IPS-15b (cell line): ENCODE measurements around the gene LEMD2.

Experiments used
- H3K27me3 ChIP-seq: one replicate; pipeline ENCODE4 v1.6.1; 2013; ENCODE audit warnings: low read length; ENCODE audit not compliant: control insufficient read depth, insufficient read depth
- H3K36me3 ChIP-seq: one replicate; pipeline ENCODE4 v1.6.1; 2013; ENCODE audit warnings: low read length; ENCODE audit not compliant: control insufficient read depth, insufficient read depth
- H3K4me1 ChIP-seq: one replicate; pipeline ENCODE4 v1.6.1; 2013; ENCODE audit warnings: mild to moderate bottlenecking, low read length; ENCODE audit not compliant: control insufficient read depth, insufficient read depth
- H3K4me3 ChIP-seq: one replicate; pipeline ENCODE4 v1.5.1; 2013; ENCODE audit warnings: low read depth, low read length
- H3K9ac ChIP-seq: one replicate; pipeline ENCODE4 v1.6.1; 2013; ENCODE audit warnings: low read depth, mild to moderate bottlenecking, low read length
- H3K9me3 ChIP-seq: one replicate; pipeline ENCODE4 v1.6.1; 2013; ENCODE audit warnings: mild to moderate bottlenecking, low read length; ENCODE audit not compliant: control insufficient read depth, insufficient read depth

The LEMD2 gene

DNA sequence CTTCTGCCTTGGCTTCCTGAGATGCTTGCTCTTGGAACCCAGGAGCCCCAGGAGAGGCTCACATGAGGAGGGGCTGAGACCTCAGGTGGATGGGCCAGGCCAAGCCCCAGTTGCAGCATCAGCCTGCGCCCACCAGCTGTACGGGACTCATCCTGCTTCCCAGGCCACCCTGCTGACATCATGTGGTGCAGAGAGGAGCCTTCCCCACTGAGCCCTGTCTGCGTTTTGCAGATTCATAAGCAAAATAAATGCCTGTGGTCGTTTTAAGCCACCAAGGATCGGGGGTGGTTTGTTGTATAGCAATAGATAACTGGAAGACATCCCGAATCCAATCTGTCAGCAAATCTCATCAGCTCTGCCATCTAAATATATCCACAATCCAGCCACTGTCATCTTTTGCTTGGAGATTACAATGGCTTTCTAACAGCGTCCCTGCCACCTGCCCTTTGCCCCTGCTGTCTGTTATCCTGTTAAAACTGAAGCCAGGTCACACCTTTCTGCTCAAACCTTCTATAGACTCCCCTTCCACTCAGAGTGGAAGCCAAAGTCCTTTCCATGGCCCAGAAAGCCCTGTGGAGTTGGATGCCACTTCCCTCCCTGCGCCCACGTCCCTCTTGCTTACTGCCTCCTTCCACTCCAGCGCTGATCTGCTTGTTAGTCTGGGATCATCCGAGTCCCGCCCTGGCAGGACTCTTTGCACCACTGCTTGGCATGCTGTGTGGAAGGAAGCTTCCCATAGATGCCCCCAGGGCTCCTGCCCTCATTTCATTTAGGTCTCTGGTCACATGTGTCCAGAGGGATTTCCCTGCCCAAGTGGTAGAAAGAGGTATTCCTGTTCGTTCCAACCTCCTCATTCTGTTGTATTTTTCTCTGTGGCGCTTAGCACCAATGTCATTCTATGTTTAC lies 38.9 kb upstream of the LEMD2 start:
- Histone ChIP-seq H3K4me3 (no peak overlapping the region), H3K9me3 (no peaks in the 10 kb centered on the region), H3K36me3 (no peaks in the 10 kb centered on the region), H3K4me1 (peaks cover 12% of the 10 kb centered on the region), H3K27me3 (no peaks in the 10 kb centered on the region), H3K9ac (no peak overlapping the region)

DNA sequence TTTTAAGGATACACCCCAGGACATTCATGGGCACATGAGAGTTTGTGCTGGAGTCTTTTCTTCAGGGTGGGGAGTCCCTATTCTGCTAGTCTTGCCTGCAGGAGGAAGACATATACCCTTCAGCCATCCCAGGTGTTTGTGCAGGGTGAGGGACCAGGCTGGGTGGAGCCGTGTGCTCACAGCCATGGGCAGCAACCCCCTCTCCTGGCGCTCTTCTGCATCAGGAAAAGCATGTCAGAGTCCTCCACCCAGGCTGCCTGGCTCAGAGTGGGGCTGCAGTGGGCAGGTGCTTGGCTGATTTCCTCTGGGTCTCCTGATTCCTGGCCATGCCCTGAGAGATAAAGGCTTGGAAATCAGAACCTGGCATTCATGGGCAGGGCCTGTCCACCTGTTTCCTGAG lies 37.6 kb upstream of the LEMD2 start:
- Histone ChIP-seq H3K4me1 (peaks cover 12% of the 10 kb centered on the region), H3K36me3 (no peaks in the 10 kb centered on the region), H3K9ac (no peak overlapping the region), H3K9me3 (no peaks in the 10 kb centered on the region), H3K27me3 (peaks cover 2% of the 10 kb centered on the region), H3K4me3 (no peak overlapping the region)

DNA sequence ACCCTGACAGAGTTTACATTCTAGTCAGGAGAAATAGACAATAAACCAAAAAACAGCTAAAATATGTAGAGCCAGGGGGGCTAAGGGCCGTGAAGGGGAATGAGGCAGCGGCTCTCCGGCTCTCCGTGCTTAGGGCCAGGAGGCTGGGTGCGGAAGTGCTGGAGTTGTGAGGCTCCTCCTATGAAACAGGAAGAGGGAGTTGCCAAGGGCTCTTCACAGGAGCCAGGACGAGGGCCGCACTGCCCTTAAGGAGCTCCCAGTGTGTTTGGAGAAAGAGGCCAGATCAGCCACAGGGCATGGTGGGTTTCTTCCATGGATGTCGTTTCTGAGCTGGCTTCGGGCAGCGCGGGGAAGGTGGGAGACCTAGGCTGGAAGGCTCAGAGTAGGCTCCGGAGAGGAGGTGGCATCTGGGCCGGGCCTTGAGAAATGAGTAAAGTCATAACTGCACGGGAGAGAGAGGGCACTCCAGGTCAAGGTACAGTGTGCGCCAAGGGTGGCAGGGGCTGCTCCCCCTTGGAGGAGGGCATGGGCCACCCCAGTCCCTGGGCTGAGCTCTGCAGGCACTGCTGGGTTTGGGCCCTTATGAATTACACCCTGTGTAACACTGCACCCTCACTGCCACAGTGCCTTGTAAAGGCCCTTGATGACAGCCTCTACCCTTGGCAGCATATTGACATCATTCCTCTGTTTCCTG lies 35.7 kb upstream of the LEMD2 start:
- H3K4me3 ChIP-seq = no peak overlapping the region
- no peaks in the 10 kb centered on the region for H3K9me3 ChIP-seq
- H3K27me3 ChIP-seq = peaks cover 2% of the 10 kb centered on the region

DNA sequence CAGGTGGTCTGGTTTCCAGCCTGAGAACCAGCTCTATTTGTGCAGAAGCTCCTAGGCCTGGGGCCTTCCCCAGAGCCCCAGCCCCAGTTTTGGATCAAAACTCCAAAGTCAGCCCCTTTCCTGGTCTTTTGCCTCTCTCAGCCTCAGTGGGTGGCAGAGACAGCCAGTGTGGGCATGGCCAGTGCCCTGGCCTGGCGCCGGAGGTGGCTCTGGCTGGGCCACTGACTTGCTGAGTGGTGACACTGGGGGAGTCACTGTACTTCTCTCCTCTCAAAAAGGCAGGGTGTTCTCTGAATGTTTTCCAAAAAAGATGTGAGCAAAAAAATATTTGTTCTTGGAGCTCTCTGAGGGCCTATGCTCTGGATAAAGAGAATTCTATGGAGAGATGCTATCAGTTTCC lies 34.9 kb upstream of the LEMD2 start:
- Histone ChIP-seq H3K9me3 (no peaks in the 10 kb centered on the region), H3K4me1 (peaks cover 8% of the 10 kb centered on the region), H3K4me3 (no peak overlapping the region), H3K36me3 (no peaks in the 10 kb centered on the region), H3K9ac (no peak overlapping the region), H3K27me3 (peaks cover 2% of the 10 kb centered on the region)

More for the DNA sequence above, 35.7 kb upstream of the LEMD2 start:
- H3K9ac ChIP-seq = no peak overlapping the region
- peaks cover 10% of the 10 kb centered on the region for H3K4me1 ChIP-seq
- H3K36me3 ChIP-seq = no peaks in the 10 kb centered on the region

DNA sequence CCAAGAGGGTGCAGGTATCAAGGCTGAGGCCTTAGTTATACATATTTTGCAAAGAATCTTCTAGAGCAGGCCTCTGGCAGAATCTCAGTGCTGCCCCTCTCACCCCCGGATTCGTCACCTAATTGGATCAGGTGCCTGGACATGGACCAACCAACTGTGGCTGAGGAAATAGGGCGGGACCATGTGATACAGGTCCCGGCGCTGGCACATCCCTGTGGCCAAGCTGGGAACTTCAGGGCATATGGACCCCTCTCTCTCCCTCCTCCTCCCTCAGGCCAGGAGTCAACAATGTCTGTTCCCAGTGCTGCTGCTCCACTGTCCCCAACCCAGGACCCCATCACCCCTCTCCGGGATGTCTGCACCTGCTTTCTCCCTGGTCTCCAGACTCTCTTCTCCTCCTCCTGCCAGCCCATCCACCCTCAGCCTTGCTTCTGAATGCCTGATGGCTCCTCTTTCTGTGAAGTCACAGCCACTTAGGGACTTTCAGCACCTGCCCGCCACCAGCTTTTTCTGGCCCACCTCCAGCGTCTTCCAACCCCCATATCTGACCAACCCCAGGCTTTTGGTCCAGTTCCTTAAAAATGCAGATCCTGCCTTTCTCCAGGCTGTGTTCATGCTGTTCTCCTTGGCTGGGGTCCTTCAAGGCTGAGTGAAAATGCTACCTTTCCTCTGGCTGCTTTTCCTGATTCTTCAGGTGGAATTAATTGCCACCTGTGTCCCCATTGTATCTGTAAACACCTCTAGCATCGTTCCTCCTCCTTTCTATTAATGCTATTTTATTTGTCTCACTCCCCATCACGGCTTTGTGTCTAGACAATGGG lies 33.9 kb upstream of the LEMD2 start:
- Histone ChIP-seq H3K27me3 (peaks cover 2% of the 10 kb centered on the region), H3K36me3 (no peaks in the 10 kb centered on the region), H3K9ac (no peak overlapping the region), H3K9me3 (no peaks in the 10 kb centered on the region), H3K4me3 (no peak overlapping the region), H3K4me1 (no peaks in the 10 kb centered on the region)

DNA sequence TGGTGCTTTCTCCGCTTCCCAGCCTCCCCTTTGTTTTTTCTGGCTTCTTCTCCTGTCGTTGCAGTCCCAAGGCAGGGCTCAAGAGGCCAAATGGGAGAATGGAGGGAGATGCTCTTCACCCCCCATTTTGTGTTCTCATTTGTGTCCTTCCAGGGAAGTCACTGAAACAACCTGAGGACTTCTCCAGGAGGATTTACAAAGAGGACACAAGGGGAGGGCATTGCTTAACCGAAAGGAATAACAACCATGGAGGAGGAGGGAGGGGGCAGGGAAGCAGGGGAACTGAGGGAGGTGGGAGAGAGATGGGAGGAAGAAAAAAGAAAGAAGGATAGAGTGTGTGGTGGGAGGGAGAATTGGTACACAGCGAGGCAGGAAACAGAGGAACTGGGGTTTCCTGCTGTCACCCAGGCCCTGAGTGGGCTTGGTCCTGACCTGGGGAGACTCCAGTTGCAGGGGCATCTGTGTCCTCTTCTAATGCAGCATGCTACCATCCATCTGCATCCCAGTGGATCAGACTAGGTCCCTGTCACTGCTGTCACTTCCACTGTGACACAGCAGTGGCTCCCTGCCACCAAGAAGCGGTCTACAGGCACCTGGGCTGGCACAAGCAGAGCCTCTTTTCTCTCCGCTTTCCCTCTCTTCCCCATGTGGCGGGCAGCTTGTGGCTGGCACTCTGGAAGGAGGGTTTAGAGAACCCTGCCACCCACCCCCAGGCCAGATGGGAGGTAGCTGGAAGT lies 32.0 kb upstream of the LEMD2 start:
- Histone ChIP-seq H3K9ac (no peak overlapping the region), H3K36me3 (no peaks in the 10 kb centered on the region), H3K4me1 (no peaks in the 10 kb centered on the region), H3K27me3 (peaks cover 2% of the 10 kb centered on the region), H3K9me3 (no peaks in the 10 kb centered on the region), H3K4me3 (no peak overlapping the region)

DNA sequence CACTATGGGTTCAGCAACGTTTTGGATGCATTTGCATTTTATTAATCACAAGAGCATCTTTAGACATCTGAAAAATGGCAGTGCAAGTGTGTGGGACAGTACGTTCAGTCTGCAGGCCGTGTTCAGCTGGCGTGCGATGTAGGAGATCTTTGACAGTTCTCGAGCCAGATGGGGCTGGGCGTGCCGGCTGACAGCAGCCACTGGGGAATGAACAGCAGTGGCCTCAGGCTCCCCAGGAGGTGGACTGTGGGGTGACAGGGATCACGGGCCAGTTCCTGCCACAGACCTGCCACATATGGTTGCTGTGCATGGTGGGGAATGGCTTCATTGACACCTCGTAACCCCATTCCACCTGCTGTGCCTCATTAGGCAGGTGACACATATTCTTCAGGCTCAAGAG lies 31.3 kb upstream of the LEMD2 start:
- Histone ChIP-seq H3K9ac (no peak overlapping the region), H3K9me3 (no peaks in the 10 kb centered on the region), H3K27me3 (peaks cover 2% of the 10 kb centered on the region), H3K4me1 (no peaks in the 10 kb centered on the region), H3K36me3 (no peaks in the 10 kb centered on the region), H3K4me3 (no peak overlapping the region)

DNA sequence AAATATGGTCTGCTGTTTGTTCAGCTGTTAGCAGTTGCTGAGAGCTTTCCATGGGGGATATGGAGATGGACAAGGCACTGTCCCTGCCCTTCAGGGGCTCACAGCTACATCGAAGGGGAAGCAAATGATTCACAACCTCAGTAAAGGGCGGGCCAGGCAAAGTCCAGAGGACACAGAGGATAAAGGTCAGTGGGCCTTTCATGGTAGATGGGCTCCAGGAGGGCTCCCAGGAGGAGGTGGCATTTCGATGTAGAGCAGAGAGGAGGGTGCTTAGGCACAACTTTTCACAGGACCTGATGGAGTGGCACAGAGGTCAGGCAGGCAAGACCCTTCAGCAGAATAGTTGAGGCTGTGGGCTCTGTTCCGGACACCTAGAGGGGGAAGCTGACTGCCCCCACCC lies 30.1 kb upstream of the LEMD2 start:
- Histone ChIP-seq H3K4me1 (peaks cover 6% of the 10 kb centered on the region), H3K9ac (no peak overlapping the region), H3K4me3 (no peak overlapping the region), H3K9me3 (no peaks in the 10 kb centered on the region), H3K36me3 (no peaks in the 10 kb centered on the region), H3K27me3 (peaks cover 2% of the 10 kb centered on the region)

DNA sequence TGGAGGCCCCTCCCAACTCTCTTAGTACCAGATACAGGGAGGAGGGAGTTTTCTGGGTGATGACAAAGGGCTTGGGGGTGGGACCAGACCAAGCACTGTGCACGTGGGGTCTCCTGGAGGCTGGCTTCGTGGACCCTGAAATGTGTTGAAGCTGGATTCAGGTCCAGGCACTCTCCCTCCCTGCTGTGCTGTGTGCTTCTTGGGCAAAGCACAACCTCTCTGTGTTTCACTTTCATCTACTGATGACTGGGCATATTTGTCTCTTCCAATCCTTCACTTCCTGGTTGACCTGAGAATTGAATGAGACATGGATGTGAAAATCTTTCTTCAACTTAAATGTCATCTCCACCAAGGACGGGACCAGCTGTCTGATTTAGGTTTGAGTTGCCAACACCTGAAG lies 29.4 kb upstream of the LEMD2 start:
- no peaks in the 10 kb centered on the region for H3K9me3 ChIP-seq
- peaks cover 2% of the 10 kb centered on the region for H3K27me3 ChIP-seq
- no peak overlapping the region for H3K4me3 ChIP-seq
- H3K9ac ChIP-seq = no peak overlapping the region
- no peaks in the 10 kb centered on the region for H3K36me3 ChIP-seq
- H3K4me1 ChIP-seq = peaks cover 13% of the 10 kb centered on the region

DNA sequence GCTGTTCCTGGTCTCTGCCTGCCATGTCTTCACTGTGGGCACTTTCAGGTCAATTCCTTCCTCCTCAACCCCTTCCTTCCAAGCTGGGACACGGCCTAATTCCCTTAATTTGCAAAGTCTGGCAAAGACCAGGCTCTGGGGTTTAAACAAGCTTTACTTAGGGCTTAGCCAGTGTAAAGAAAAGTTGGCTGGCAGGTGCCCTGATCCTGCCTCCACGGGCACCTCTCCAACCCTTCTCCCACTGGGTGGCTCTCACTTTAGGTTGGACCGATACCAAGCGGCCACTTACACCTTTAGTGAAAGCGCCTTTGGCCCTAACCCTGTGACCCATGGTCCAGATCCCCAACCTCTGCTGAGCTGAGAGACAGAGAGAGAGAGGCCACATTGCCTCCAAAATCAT lies 28.6 kb upstream of the LEMD2 start:
- Histone ChIP-seq H3K27me3 (peaks cover 2% of the 10 kb centered on the region), H3K4me1 (peaks cover 15% of the 10 kb centered on the region), H3K9me3 (no peaks in the 10 kb centered on the region), H3K4me3 (no peak overlapping the region), H3K9ac (no peak overlapping the region), H3K36me3 (no peaks in the 10 kb centered on the region)

DNA sequence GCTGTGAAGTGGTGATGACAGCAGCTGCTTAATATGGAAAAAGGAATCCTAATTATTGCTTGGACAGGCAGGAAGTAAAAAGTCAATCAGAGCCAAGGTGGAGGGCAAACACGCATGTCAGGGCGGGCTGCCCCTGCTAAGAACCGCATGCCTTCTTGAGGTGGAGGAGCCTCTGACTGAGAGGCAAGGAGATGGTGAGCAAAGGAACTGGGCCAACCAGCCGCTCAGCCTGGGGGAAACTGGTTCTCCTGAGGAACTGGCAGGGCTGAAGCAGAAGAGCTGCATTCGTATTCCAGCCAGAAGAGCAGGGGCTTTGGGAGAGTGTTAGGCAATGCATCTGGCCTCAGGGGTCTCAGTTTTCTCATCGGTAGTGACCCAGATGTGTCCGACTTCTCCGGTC lies 28.0 kb upstream of the LEMD2 start:
- Histone ChIP-seq H3K4me1 (peaks cover 21% of the 10 kb centered on the region), H3K36me3 (no peaks in the 10 kb centered on the region), H3K4me3 (no peak overlapping the region), H3K9ac (no peak overlapping the region), H3K9me3 (no peaks in the 10 kb centered on the region), H3K27me3 (peaks cover 2% of the 10 kb centered on the region)
